Hematopoietic multipotent progenitor cell treated with erythropoietin and hydrocortisone succinate and interleukin-3 and kit ligand, for 8 days (in vitro differentiated cells): ENCODE results near the gene STK32C.
A peak's percentile ranks its signal among the peaks of the same experiment; 100 is the strongest.

Source experiments
- DNase-seq: peaks from one replicate; pipeline ENCODE4 v3.0.0-alpha.2; 2015

STK32C gene

DNA sequence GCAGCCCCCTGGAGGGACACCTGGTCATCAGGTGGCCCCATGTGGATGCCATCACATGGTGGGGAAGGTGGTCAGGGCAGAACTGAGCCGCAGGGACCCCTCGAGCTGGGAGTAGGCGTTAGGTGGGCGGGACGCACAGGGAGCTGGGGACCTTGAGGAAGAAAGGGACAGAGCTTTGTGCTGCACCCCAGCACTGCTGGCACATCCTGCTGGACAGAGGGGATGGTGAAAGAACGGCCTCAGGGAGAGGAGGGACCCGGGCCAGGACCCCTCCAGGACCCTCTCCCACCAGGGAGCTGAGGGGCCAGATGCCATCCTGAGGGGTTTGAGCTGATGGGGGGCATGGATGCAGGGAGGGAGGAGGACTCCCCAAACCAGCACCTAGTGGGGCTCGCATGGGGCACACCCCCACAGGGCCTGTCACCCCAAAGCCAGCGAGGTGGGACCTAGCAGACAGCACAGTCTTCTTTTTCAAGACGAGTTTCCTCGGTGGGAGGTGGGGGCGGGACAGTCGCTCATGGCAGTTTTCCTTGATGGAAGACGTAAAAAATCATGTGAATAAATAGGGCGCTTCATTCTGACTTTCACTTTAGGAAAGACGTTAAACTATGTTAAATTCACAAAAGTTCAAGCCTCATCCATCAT, 43.3 kb downstream of the STK32C start:
- DNase-seq = no peak

DNA sequence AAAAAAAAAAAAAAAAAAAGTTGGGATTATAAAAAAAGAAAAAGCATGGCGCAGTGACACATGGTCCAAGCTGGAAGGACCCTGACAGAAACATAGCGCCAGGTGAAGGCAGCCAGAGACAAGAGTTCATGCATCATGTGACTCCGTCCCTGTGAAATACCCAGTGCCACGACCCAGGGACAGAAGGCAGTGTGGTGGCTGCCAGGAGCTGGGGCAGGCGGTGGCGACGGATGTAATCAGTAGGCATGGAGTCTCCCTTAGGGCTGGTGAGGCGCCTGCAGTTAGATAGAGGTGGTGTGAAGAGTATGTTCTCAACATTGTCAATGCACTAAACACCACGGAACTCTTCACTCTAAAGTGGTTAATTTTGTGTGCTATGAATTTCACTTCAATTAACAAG, 43.9 kb downstream of the STK32C start:
- no peak for DNase-seq

DNA sequence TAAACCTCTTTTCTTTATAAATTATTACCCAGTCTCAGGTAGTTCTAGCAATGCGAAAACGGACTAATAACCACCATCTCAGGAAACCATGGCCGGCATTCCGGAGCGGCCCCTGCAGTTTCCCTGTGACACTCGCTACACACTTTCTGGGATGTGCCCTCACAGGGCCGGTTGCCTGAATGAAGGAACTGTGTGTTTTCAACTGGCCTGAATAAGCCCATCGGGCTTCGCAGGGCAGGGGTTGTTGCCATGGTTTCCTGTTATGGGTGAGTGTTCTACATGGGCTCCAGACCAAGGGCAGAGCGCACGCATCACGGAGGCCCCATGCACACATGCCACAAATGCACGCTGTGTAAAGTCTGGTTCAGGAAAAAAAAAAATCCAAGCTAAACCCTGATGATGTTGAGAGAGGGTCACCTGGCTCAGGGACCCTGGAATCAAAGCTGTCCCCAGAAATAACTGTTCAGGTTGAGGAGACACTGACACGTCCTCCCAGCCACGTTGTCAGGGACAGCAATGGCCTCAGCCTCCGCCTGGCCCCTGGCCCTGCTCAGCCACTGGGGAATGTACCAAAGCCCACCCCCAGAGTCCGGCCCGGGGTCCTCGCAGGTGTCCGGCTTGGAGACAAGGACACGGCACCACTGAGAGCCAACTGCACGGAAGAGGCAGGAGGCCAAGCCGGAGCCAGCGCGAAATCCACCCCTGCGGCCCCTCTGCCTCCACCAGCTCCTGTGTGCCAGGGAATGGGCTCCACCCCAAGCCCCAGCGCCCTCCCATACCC, 47.9 kb downstream of the STK32C start:
- no peak for DNase-seq

DNA sequence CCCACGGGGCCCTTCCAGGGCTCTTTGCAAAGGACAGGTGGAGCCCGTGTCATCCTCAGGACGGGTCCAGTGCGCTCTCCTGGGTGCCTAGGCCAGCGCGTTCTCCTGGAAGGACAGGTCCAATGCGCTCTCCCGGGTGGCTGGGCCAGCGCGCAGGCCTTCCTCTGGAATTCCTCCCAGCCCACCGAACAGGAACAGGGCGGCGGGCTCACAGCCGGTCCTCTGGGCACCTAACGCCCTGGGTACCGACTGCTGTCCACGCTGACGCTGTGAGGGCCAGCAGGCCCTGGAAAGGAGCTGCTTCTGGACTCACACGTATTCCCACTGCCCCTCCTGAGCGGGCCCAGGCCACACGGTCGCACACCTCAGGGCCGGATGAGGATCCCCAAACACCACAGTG, 49.3 kb downstream of the STK32C start:
- DNase-seq = no peak

DNA sequence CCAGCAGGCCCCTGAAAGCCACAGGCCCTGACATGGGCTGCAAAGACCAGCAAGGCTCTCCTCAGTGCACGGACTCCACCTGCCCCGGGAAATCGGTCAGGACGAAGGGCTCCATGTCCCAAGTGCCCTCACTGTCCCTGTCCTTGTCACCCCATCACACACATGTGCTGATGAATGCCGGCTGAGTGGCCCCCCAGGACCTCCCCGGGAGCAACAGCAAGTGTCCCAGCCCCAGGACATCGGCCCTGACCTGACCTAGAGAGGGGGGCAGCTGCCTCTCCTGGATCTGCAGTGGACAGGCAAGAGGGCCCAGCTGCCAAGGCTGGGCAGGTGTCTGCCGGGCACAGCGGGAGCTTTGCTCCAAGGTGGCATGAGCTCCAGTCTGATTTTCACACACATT, 49.8 kb downstream of the STK32C start:
- DNase-seq = no peak

DNA sequence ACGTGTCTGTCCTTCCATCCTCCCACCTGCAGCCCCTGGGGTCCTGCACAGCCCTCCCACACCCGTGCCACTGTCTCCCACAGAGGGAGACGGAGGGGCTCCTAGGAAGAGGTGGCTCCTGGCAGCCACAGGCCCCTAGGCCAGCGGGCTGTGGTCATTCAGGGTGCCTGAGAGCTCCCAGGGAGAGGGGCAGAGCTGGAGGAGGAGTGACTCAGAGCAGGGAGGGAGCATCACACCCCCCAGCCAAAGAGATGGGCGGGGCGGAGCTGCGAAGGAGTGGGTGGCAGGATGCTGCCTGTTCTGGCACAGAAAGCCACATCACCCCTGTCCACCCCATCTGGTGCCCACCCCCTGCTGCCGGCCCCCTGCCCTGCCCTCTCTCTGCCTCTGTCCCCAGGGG, 50.5 kb downstream of the STK32C start:
- peak; percentile 13 for DNase-seq

DNA sequence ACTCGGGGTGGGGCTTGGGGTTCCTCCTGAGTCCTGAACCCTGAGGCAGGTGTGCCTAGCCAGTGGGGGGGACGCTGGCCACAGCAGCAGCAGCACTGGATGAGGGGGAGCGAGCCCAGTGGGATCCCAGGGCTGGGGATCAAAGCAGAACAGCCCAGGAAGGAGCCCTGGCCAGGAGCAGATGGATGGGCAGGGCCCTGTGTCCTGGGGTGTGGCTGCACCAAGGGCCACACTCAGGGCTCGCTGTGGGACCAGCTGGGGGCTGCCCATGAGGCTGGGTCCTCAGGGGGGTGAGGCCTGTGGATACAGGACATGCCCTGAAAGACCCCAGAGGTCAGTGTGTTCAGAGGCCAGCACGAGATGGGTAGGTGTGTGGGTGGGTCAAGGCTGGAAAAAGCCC, 50.9 kb downstream of the STK32C start:
- DNase-seq = no peak

DNA sequence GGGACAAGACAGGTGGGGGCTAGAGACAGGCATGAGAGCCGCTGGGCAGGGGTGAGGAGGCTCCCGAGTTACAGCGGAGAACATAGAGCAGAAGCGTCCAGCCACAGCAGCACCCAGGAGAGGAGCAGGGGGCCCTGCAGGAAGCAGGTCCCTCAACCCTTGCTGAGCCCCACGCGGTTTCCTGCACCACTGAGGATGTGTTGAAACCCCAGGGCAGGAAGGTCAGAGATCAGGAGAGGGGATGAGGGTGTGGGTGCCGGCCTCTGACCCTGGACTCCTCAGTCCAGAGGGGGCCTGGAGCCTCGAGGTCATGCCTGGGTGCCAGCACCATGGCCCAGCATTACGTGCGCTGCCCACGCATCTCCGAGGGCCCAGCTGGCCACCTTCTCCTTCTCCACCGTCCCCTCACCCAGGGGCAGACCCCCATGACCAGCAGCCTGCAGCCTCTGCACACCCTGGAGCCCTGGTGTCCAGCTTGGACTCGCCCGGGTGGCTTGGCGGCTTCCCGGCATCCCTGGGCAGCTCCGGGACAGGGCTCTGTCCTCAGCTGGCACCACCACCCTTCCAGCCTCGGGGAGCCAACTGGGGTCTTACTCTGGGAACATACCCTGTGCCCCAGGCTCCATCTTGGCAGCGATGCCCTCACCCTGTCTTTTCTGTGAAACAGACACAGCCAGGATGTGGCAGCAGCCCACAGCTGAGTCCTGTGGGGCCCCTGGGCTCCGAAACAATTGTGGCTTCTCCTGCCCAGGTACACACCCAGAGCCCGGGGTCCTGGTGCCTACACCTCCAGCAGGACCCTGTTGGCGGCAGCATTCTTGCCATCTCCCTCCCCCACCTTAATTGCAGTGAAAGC, 52.0 kb downstream of the STK32C start:
- no peak for DNase-seq

DNA sequence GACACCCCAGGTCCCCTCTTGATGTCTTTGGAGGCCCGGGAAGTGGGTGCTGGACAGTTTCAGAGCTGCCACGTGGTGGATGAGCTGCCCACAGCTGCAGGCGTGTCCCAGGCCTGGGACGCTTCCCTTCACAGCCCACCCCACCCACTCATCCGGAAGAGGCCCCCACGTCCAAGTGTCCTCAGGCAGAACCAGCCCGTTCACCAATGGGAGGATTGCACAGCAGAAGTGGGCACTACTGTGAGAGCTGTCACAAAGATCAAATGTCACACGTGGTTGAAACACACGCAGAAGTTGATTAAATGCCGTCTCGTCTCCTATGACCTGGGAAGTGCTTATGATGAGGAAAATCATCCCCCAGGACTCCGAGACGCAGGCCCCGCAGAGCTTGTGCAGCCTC, 52.9 kb downstream of the STK32C start:
- no peak for DNase-seq

DNA sequence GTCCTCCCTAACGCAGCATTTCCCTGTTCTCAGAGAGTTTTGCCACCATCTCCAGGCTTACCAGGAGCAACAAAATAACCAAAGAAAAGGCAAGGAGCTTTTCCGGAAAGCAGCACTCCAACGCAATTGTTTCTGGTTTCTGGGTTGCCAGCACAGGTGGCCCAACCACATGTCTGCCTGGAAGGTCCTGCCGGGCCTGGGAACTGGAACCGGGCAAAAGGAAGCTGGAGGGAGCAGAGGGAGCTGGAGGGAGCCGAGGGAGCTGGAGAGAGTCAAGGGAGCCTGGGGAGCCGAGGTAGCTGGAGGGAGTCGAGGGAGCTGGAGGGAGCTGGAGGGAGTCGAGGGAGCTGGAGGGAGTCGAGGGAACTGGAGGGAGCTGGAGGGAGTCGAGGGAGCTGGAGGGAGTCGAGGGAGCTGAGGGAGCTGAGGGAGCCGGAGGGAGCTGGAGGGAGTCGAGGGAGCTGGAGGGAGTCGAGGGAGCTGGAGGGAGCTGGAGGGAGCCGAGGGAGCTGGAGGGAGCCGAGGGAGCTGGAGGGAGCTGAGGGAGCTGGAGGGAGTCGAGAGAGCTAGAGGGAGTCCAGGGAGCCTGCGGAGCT, 54.6 kb downstream of the STK32C start:
- DNase-seq = no peak

DNA sequence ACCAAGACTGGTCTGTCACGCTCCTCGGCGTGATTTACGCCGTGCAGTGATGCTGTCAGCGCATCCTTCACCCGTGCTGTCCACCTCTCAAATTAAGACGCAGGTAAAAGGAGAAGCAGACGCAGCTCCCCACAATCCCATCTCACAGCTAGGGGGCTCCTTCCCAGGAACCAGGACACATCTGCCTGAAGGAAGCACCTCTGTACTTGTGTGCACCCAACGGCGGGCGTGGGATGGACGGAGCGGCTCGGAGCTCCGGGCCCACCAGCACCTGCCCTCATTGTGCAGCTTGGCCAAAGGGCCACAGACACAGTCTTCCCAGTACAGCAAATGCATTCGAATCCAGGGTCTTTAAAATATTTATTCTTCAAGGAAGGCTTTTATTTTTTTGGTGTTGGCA, 55.3 kb downstream of the STK32C start:
- DNase-seq = no peak

DNA sequence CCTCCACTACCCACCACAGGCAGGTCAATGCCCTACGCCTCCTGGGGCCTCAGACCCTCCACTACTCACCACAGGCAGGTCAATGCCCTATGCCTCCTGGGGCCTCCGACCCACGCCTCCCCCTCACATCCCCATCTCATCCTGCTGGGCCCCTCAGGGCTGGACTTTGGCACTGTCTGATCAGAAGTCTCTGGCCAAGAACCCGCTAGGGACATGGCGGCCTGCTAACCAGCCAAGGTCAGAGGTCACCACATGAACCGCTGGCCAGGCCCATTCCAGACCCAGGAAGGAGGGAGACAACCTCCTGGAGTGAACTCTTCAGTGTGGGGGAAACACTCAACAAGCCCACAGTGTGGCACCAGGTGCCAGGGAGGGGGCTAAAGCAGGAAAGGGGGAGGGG, 55.8 kb downstream of the STK32C start:
- DNase-seq = no peak

DNA sequence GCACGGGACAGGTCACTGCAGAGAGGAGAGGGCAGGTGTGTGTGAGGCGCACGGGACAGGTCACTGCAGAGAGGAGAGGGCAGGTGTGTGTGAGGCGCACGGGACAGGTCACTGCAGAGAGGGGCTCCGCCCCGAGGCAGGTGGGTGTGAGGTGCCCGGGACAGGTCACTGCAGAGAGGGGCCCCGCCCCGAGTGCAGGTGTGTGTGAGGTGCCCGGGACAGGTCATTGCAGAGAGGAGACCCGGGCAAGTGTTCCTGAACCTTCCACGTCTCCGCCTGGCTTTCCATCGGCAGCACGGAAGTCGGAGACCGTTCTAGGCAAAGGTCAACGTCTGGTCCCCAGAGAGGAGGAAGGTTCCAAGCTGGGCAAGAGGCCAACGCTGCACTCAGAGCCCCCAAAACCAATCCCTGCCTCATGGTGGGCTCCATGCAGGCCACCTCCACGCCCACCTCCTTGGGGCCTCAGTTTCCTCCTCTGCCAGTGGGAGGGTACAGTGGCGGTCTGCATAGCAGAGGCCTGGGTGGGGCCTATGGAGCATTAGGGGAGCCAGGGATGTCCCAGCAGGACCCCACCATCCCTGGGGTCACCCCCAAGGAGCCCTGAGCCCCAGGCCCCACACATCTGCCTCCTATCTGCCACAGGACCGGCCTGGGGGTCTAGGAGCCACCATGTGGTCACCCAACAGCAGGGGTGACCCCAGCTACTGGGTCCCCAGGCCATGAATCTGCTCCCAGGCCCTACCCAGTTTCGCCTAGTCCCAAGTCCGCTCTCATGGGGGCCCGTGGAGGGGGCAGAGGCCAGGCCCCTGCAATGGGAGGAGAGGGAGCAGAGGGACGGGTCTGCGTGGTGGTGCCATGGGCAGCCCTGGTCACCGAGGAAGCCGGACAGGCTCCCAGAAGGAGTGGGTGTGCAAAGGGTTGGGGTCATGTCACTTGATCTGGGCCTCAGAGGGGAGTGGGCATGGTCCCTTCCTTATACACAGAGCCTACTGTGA, 57.0 kb downstream of the STK32C start:
- DNase-seq = no peak

DNA sequence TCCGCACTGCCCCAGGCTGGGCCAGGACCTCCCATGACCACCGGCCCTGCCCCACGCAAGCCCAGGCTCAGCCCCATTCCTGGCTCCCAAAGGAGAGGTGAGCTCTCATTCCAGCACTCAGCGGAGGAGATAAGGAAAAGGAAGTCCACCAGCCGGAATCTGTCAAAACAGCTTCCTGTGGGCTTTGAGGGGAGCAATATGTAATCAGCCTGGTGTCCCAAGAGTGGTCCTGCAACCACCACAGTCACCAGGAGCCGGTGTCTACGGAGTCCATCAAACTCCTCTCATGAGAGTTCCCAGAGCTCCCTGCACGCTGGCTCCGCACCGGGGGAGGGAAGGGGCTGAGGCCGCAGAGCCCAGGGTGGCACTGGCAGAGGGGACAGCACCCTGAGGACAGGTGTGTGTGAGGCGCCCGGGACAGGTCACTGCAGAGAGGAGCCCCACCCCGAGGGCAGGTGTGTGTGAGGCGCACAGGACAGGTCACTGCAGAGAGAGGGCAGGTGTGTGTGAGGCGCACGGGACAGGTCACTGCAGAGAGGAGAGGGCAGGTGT, 57.9 kb downstream of the STK32C start:
- DNase-seq = no peak

DNA sequence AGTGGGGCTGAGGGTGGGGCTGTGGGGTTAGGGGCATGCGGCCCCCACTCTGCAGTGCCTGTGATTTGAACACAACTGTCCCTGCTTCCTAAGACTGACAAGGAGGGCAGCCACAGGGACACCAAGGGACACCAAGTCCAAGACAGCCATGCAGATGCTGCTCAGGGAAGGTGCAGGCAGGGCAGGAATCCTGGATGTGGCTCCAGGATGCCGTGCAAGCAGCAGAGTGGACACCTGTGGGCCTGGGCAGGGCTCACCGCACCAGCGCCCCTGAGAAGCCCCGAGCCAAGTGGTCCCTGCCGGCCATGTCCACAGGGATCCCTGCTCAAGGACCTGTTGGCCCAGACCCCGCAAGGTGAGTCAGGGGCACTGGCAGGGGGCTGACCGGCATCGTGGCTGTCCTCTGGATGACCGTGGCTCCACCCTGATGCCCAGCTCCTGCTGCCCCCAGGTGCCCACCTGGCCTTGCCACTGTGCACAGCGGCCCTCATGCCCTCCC, 58.5 kb downstream of the STK32C start:
- DNase-seq = no peak

DNA sequence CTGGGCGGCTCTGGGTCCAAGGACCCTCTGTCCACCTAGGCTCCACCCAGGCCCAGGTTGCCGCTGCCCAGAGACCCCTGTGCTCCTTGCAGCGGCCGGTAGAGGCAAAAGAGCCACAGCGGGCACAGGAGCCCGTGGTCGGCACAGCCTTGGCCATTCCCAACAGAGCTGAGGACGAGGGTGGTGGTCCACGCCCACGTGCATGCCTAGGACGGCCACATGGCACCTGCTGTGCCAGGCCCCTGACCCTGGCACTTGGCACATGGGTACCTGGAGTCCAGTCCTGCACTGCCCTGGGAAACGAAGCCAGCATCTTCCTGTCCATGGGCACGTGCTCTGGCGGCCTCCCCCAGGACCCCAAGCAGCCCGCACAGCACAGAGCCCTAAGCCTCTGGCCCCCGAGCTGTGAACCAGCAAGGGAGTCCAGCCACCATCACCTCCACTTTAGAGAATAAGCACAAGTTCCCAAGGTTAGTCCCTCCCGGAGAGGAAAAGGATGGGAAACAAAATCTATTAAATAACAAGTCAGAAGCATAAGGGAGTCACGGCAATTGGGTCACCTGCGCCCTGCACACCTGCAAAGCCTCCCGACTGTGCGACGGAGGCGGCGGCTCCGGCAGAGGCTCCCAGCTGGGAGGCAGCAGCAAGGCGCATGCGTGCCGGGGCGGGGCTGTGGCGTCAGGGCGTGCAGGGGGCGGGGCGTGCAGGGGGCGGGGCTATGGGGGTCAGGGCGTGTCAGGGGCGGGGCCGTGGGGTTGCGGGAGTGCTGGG, 59.1 kb downstream of the STK32C start:
- peak; percentile 43 for DNase-seq

DNA sequence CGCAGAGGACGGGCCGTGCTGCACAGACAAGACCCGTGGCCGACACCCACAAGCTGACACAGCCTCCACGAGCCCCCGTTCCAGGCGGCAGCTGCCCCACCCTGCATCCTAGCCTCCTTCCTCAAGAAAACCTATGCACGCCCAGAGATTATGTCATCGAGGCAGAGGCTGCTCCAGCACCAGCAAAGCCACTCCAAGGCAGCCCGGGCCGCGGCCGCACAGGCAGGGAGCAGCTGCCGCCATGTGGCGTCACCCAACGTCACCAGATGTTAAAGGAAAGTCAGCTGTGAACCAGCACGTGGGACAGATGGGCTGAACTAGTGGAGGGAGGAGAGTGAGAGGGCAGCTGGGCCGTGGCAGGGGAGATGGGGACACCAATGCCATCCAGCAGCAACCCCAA, 59.8 kb downstream of the STK32C start:
- no peak for DNase-seq

DNA sequence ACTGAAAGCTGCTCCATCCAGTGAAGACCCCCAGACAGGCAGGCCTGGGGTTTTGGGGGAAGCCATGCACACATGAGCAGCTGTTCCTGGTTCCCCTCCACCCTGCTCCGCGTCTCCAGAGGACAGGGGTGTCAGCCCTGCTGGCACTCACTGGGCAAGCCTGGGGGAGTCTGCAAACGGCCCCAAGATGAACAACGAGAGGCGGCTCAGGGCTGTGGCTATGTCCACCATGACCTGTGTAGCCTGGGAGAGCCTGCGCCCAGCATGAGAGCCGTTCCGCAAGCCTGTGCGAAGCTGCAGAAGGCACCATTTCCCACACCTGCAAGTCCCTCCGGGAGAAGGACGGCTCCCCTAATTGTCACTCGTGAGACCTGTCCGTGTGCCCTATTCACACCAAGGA, 61.5 kb downstream of the STK32C start:
- DNase-seq = no peak

DNA sequence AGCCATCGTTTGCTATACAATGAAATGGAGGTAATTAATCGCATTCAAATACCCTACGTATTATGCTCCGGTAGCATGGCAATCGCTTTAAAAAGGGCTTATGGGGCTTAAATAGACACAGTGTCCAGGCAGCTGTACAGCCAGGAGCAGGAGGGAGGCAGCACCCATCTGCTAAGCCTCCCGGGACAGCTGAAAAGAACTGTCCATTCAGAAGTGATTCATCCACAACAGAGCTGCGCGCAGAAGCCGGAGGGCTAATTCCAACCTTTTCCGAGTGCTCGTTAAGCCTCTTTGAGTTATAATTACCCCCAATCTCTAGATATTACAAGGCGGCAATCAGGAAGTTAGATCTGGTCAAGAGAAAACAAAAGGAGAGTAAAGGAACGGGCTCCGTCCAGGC, 62.7 kb downstream of the STK32C start:
- no peak for DNase-seq

DNA sequence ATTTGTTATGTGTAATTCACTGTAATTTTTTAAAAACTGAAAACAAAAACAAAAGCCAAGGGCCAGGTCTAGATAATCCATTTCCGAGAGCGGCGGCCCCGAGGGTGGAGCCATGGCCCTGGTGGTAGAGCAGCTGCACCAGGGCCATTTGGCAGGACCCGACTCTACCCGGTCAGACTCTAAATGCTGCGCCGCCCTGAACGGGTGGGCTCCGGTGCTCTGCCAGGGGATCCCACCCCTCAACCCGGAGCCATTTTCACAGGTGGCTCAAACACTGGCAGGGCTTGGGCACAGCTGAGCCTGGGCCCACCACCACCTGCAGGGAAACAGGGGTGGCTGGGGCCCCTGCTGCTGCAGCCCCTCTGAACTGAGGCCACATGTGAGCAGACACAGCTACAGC, 64.1 kb downstream of the STK32C start:
- no peak for DNase-seq

DNA sequence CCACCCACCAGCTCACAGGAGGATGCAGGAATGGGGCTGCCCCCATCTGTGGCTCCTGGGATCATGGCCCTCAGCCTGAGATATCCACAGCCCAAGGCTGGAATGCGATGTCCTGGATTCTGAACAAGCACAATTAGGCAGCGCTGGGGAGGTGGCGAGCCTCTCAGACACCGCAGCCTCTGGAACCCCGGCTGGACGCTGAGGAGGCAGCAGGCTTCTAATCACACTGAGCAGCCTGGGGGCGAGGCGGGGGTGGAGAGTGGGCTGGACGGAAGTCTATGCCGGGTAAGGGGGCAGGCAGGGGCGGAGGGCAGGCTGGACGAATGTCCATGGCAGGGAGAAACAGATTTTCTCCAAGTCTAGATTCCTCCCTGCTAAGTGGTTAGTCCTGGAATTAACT, 64.6 kb downstream of the STK32C start:
- DNase-seq = no peak
